GM12891 (cell line): Measurements from ENCODE around the gene FBXL13.
"Not testable (repeated sequence)": the region's sequence is repeated elsewhere in the genome, so short reads cannot be mapped to it uniquely, and the experiment has no call there.

Experiments used
- DNase-seq: peaks from one replicate; pipeline ENCODE4 v3.0.0; 2011; ENCODE audit warnings: low spot score; ENCODE audit not compliant: insufficient read length
- FAIRE-seq: peaks from 2 replicates; lab custom pipeline; 2011; peaks lifted over from hg19 to GRCh38; lab: Jason Lieb, UNC
- PAX5 ChIP-seq: IDR thresholded peaks from 2 replicates; pipeline ENCODE4 v1.6.1; 2011; ENCODE audit warnings: low read length, moderate library complexity, mild to moderate bottlenecking; ENCODE audit not compliant: insufficient read depth, severe bottlenecking
- POLR2A ChIP-seq: IDR thresholded peaks from 2 replicates; pipeline ENCODE4 v1.6.1; 2011; ENCODE audit warnings: low read depth, low read length, control low read depth
- POLR2AphosphoS5 ChIP-seq: IDR thresholded peaks from 2 replicates; pipeline ENCODE4 v1.6.1; 2011; ENCODE audit warnings: low read depth, low read length, control low read depth
- POU2F2 ChIP-seq: IDR thresholded peaks from 2 replicates; pipeline ENCODE4 v1.6.1; 2011; ENCODE audit warnings: low read depth, mild to moderate bottlenecking, control low read depth, low read length, moderate library complexity
- SPI1 ChIP-seq: IDR thresholded peaks from 2 replicates; pipeline ENCODE4 v1.6.1; 2011; ENCODE audit warnings: low read depth, low read length, control low read depth
- TAF1 ChIP-seq: IDR thresholded peaks from 2 replicates; pipeline ENCODE4 v1.6.1; 2011; ENCODE audit warnings: low read depth, low read length, control low read depth

FBXL13 gene

DNA sequence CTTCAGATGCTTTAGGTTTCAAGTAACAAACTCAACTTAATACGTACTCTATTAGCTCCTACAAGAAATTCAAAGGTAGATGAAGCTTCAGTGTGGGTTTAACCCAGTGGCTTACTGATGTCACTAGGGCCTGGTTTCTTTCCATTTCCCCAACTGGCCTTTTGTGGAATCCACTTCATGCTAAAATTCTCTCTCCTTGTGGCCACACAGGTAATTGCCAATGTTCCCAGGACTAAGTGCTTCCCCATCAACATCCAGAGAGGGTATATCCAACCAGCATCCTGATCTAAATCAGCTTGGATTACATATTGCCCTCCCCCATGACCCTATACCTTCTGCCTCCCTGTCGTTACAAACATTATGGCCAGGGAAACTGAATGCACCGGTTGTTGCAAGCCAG, 10.7 kb downstream of the FBXL13 start:
- DNase-seq (no peak), FAIRE-seq (no peak)
- TF ChIP-seq SPI1 (no peak), PAX5 (no peak), TAF1 (no peak), POLR2AphosphoS5 (no peak), POLR2A (no peak), POU2F2 (no peak)

DNA sequence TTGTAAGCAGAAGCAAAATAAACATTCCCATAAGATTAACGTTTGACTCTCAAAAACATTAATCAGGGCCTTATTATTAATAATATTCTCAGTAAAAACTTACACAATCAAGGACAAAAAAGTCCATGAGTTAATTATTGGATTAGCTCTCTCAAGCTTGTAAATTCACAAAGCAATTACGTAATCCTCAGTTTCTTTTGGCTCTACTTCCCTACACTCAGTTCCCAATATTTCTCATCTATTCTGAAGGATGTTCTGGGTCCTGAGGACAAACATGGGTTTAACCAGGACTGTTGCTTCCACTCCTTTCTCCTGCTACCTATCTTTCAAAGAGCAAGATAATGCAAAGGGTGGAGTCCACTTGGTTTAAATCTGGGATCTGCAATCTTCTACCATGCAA, 15.1 kb downstream of the FBXL13 start:
- DNase-seq (no peak), FAIRE-seq (no peak)
- TF ChIP-seq PAX5 (no peak), POLR2A (no peak), POLR2AphosphoS5 (no peak), TAF1 (no peak), POU2F2 (no peak), SPI1 (no peak)

DNA sequence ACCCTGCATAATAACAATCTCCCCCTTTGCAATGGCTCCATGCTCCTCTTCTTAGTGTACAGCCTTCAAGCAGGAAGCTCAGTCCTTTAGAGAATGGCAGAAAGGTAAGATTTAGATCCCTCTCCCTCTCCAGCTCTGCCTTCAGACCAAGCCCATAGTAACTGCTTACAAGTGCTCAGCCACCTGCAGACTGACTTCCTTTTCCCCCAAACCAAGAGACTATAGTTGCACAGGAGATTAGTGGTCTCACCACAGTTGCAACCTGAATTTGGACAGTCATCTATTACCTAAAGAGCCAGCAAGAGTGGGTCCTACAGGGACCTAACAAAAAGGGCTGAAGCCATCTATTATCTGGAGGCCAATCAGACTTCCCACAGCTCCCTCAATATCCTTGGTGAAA, 16.5 kb downstream of the FBXL13 start:
- TF ChIP-seq TAF1 (no peak), POU2F2 (no peak), POLR2AphosphoS5 (no peak), SPI1 (no peak), PAX5 (no peak), POLR2A (no peak)
- FAIRE-seq (no peak), DNase-seq (no peak)

DNA sequence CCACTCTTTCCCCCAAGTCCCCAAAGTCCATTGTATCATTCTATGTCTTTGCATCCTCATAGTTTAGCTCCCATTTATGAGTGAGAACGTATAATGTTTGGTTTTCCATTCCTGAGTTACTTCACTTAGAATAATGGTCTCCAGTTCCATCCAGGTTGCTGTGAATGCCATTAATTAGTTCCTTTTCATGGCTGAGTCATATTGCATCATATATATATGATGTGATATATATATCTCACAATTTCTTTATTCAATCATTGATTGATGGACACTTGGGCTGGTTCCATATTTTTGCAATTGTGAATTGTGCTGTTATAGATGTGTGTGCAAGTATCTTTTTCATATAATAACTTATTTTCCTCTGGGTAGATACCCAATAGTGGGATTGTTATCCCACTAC, 18.6 kb downstream of the FBXL13 start:
- FAIRE-seq = not testable (repeated sequence)

DNA sequence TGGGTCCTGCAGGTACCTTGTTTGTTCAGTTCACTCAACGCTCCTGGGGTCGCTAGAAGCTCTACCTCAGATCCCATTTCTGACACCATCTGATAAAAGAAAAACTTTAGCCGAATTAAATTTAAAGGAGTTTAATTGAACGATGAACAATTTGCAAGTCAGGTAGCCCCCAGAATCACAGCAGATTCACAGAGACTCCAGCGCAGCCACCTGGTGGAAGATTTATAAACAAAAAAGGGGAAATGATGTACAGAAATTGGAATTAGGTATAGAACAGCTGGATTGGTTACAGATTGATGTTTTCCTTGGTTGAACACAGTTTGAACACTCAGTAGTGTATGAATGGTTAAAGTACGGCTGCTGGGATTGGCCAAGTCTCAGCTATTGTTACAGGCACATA, 23.1 kb downstream of the FBXL13 start:
- DNase-seq = no peak
- FAIRE-seq = no peak
- TF ChIP-seq POLR2A = no peak
- TF ChIP-seq TAF1 = no peak
- no peak for TF ChIP-seq SPI1
- TF ChIP-seq POU2F2 = no peak
- TF ChIP-seq POLR2AphosphoS5 = no peak
- no peak for TF ChIP-seq PAX5

More for the DNA sequence above, 18.6 kb downstream of the FBXL13 start:
- not testable (repeated sequence) for DNase-seq

DNA sequence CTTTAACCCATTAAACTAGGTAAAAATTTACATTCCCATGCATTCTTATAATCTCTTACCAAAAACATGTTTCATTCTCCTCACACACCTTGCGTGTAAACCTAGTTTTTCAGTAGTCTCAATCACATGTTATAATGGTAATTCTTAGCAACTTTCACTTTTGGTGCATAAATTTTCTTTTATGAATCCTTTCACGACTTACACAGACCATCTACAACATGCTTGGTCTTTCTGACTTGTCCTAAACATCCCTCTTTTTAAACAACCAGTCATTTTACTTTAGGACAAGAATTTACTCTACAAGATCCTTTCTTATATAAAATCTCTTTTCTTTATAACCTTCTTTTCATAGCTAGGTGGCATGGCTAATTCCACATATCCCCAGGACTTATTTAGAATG, 25.8 kb downstream of the FBXL13 start:
- no peak for DNase-seq
- TF ChIP-seq TAF1 (no peak), PAX5 (no peak), POLR2AphosphoS5 (no peak), SPI1 (no peak), POLR2A (no peak), POU2F2 (no peak)
- FAIRE-seq = no peak

DNA sequence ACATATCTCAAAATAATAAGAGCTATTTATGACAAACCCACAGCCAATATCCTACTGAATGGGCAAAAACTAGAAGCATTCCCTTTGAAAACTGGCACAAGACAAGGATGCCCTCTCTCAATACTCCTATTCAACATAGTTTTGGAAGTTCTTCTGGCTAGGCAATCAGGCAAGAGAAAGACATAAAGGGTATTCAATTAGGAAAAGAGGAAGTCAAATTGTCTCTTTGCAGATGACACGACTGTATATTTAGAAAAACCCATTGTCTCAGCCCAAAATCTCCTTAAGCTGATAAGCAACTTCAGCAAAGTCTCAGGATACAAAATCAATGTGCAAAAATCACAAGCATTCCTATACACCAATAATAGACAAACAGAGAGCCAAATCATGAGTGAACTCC, 32.8 kb downstream of the FBXL13 start:
- not testable (repeated sequence) for FAIRE-seq, DNase-seq
- 0 out of 2 replicates have a peak, but pooled peaks have one; percentile 6 for TF ChIP-seq SPI1

DNA sequence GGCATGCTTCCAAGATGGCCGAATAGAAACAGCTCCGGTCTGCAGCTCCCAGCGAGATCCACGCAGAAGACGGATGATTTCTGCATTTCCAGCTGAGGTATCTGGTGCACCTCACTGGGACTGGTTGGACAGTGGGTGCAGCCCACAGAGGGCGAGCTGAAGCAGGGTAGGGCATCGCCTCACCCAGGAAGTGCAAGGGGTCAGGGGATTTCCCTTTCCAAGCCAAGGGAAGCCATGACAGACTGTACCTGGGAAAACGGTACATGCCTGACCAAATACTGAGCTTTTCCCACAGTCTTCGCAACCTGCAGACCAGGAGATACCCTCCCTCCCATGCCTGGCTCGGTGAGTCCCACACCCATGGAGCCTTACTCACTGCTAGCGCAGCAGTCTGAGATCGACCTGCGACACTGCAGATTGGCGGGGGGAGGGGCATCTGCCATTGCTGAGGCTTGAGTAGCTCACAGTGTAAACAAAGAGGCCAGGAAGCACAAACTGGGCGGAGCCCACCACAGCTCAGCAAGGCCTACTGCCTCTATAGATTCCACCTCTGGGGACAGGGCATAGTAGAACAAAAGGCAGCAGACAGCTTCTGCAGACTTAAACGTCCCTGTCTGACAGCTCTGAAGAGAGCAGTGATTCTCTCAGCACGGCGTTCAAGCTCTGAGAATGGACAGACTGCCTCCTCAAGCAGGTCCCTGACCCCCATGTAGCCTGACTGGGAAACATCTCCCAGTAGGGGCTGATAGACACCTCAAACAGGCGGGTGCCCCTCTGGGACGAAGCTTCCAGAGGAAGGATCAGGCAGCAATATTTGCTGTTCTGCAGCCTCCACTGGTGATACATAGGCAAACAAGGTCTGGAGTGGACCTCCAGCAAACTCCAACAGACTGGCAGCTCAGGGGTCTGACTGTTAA, 36.5 kb downstream of the FBXL13 start:
- DNase-seq, FAIRE-seq: not testable (repeated sequence)

DNA sequence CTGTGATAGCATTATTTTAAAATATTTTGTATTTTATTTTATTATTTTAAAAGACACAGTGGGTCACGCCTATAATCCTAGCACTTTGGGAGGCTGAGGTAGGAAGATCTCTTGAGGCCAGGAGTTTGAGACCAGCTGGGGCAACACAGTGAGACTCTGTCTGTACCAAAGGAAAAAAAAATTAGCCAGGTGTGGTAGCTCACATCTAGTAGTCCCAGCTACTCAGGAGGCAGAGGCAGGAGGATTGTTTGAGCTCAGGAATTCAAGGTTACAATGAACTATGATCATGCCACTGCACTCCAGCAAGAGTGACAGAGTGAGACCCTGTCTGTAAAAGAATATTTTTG, 37.1 kb downstream of the FBXL13 start:
- DNase-seq = no peak
- TF ChIP-seq TAF1 = no peak
- no peak for TF ChIP-seq POLR2AphosphoS5
- no peak for TF ChIP-seq PAX5
- TF ChIP-seq POU2F2 = no peak
- TF ChIP-seq POLR2A = no peak
- TF ChIP-seq SPI1 = no peak
- no peak for FAIRE-seq

DNA sequence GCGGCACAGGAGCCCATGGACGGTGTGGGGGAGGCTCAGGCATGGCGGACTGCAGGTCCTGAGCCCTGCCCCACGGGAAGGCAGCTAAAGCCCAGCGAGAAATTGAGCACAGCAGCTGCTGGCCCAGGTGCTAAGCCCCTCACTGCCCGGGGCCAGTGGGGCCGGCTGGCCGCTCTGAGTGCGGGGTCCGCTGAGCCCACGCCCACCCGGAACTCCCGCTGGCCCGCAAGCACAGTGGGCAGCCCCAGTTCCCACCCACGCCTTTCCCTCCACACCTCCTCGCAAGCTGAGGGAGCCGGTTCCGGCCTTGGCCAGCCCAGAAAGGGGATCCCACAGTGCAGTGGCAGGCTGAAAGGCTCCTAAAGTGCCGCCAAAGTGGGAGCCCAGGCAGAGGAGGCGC, 40.3 kb downstream of the FBXL13 start:
- FAIRE-seq, DNase-seq: not testable (repeated sequence)

DNA sequence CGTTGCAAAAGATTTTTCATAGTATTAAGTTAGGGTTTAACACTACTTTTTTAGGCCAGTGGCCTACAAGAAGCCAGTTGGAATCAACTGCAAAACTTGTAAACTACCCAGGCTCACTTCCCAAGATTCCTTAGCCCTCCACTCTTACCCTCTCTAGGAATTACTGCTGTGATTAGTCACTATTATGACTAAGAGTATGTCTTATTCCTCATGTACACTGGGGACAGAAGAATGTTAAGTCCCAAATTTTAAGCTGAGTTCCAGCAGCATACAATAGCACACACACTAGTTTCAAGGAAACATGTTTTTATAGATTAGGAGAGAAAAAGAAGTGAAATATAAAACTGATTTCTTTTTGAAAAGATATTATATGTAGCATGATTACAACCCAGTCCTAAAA, 42.8 kb downstream of the FBXL13 start:
- DNase-seq = no peak
- TF ChIP-seq PAX5 (no peak), POLR2AphosphoS5 (no peak), SPI1 (no peak), POLR2A (no peak), POU2F2 (no peak), TAF1 (no peak)
- FAIRE-seq = no peak
